ENCODE measurements around the gene DYNC1LI1. TPM values are rescaled to one million over a fixed set of nuclear protein-coding genes. Genes with fewer than 3 reads are reported as not detected.

Gene DYNC1LI1
- polyA plus RNA-seq, 1 donor (not counting 4 experiments of a cell fraction or from before 2014, with no cell fraction given) = 64.4 TPM

GRCh38 chr3:32596282-32596908 lies 25.7 kb upstream of the DYNC1LI1 start:
- Histone ChIP-seq H3K9ac (ENCODE audit: control insufficient read depth, extremely low read depth, insufficient read depth, low read length) (no peak overlapping the region), H3K9me1 (ENCODE audit: control insufficient read depth, extremely low read depth, insufficient read depth, low read length) (no peaks in the 10 kb centered on the region), H4K20me1 (ENCODE audit: control insufficient read depth, extremely low read depth, insufficient read depth, low read length) (no peaks in the 10 kb centered on the region), H3K4me3 (ENCODE audit: control insufficient read depth in 2 of 3, extremely low read depth in 1 of 3, insufficient read depth in 2 of 3, low read depth in 1 of 3, low read length in 3 of 3) (no peak overlapping the region), H3K36me3 (ENCODE audit: control insufficient read depth in 2 of 2, extremely low read depth in 1 of 2, insufficient read depth in 2 of 2, low read length in 2 of 2) (no peaks in the 10 kb centered on the region), H3K4me1 (ENCODE audit: control insufficient read depth, extremely low read depth, insufficient read depth, low read length) (peaks cover 7% of the 10 kb centered on the region), H3K27ac (ENCODE audit: control insufficient read depth, insufficient read depth, low read length) (no peak overlapping the region), H3K9me3 (ENCODE audit: control insufficient read depth, low read depth, low read length) (no peaks in the 10 kb centered on the region), H3K27me3 (ENCODE audit: control insufficient read depth, extremely low read depth, insufficient read depth, low read length) (no peaks in the 10 kb centered on the region), H3K4me2 (ENCODE audit: control insufficient read depth, extremely low read depth, insufficient read depth, low read depth, low read length) (no peak overlapping the region), H2AFZ (ENCODE audit: control insufficient read depth, low read length) (no peak overlapping the region), H3K79me2 (ENCODE audit: control insufficient read depth, insufficient read depth, low read length) (no peaks in the 10 kb centered on the region)
- dilution Hi-C loops (cut with MboI; ENCODE audit: extremely low pct_ligation_motif_present, low sequenced_read_pairs) = no loop called here
- TF ChIP-seq CTCF (optimal IDR thresholded peaks at IDR 0.05 in 1 of 3, IDR thresholded peaks at IDR 0.05 in 1 of 3, conservative IDR thresholded peaks at IDR 0.05 in 1 of 3; ENCODE audit: extremely low read depth in 1 of 3, insufficient read depth in 2 of 3, low read length in 3 of 3) (no peak), EZH2 (IDR thresholded peaks at IDR 0.05; ENCODE audit: low read length) (no peak)
- FAIRE-seq = no peak
- DNase-seq (ENCODE audit: low read depth, low spot score) = no peak

GRCh38 chr3:32595323-32595722 lies 24.7 kb upstream of the DYNC1LI1 start:
- H2AFZ ChIP-seq (ENCODE audit: control insufficient read depth, low read length) = no peak overlapping the region
- H3K36me3 ChIP-seq (ENCODE audit: control insufficient read depth in 2 of 2, extremely low read depth in 1 of 2, insufficient read depth in 2 of 2, low read length in 2 of 2) = no peaks in the 10 kb centered on the region
- FAIRE-seq (no peak), DNase-seq (ENCODE audit: low read depth, low spot score) (no peak)
- no peak overlapping the region for H3K4me2 ChIP-seq (ENCODE audit: control insufficient read depth, extremely low read depth, insufficient read depth, low read depth, low read length)
- no peak overlapping the region for H3K9ac ChIP-seq (ENCODE audit: control insufficient read depth, extremely low read depth, insufficient read depth, low read length)
- no peaks in the 10 kb centered on the region for H3K27me3 ChIP-seq (ENCODE audit: control insufficient read depth, extremely low read depth, insufficient read depth, low read length)
- dilution Hi-C loops (cut with MboI; ENCODE audit: extremely low pct_ligation_motif_present, low sequenced_read_pairs) = no loop called here
- H3K9me3 ChIP-seq (ENCODE audit: control insufficient read depth, low read depth, low read length) = no peaks in the 10 kb centered on the region
- H3K4me1 ChIP-seq (ENCODE audit: control insufficient read depth, extremely low read depth, insufficient read depth, low read length) = peaks cover 7% of the 10 kb centered on the region
- TF ChIP-seq CTCF (optimal IDR thresholded peaks at IDR 0.05 in 1 of 3, IDR thresholded peaks at IDR 0.05 in 1 of 3, conservative IDR thresholded peaks at IDR 0.05 in 1 of 3; ENCODE audit: extremely low read depth in 1 of 3, insufficient read depth in 2 of 3, low read length in 3 of 3) = no peak
- TF ChIP-seq EZH2 (IDR thresholded peaks at IDR 0.05; ENCODE audit: low read length) = no peak
- H3K27ac ChIP-seq (ENCODE audit: control insufficient read depth, insufficient read depth, low read length) = no peak overlapping the region
- no peaks in the 10 kb centered on the region for H3K9me1 ChIP-seq (ENCODE audit: control insufficient read depth, extremely low read depth, insufficient read depth, low read length)
- no peak overlapping the region for H3K4me3 ChIP-seq (ENCODE audit: control insufficient read depth in 2 of 3, extremely low read depth in 1 of 3, insufficient read depth in 2 of 3, low read depth in 1 of 3, low read length in 3 of 3)
- H4K20me1 ChIP-seq (ENCODE audit: control insufficient read depth, extremely low read depth, insufficient read depth, low read length) = no peaks in the 10 kb centered on the region
- no peaks in the 10 kb centered on the region for H3K79me2 ChIP-seq (ENCODE audit: control insufficient read depth, insufficient read depth, low read length)
